SIG-M5 treated with dmso at 0.1 percent for 504 hours (cell line): ENCODE data around the gene POLH.

ENCODE experiments used
- DNase-seq: peaks from one replicate; lab custom pipeline; 2025; ENCODE audit not compliant: unreplicated experiment; lab: John Stamatoyannopoulos, UW

Gene POLH

GRCh38 chr6:43604174-43604573 lies 28.2 kb downstream of the POLH start:
- DNase-seq = no peak

GRCh38 chr6:43606019-43606418 lies 30.0 kb downstream of the POLH start:
- no peak for DNase-seq

GRCh38 chr6:43608310-43608763 lies 32.4 kb downstream of the POLH start:
- peak; percentile 53 for DNase-seq

- DNase-seq = no peak
These were observed 32.8 kb downstream of the POLH start for GRCh38 chr6:43608807-43609206.

- DNase-seq = no peak
These were observed 33.4 kb downstream of the POLH start for GRCh38 chr6:43609402-43609801.

GRCh38 chr6:43610431-43610830 lies 34.4 kb downstream of the POLH start:
- DNase-seq = no peak

GRCh38 chr6:43613721-43614395 lies 37.9 kb downstream of the POLH start:
- no peak for DNase-seq

- no peak for DNase-seq
These were observed 38.4 kb downstream of the POLH start for GRCh38 chr6:43614396-43614730.

- DNase-seq = no peak
These were observed 40.9 kb downstream of the POLH start for GRCh38 chr6:43616725-43617472.

- DNase-seq = no peak
These were observed 45.3 kb downstream of the POLH start for GRCh38 chr6:43621078-43621835.

GRCh38 chr6:43621836-43622180 lies 45.8 kb downstream of the POLH start:
- no peak for DNase-seq

- DNase-seq = no peak
These were observed 46.6 kb downstream of the POLH start for GRCh38 chr6:43622541-43622940.

- DNase-seq = no peak
These were observed 48.1 kb downstream of the POLH start for GRCh38 chr6:43623880-43624785.

GRCh38 chr6:43624786-43625288 lies 48.9 kb downstream of the POLH start:
- DNase-seq = no peak

GRCh38 chr6:43625393-43625992 lies 49.5 kb downstream of the POLH start:
- no peak for DNase-seq

GRCh38 chr6:43627008-43627825 lies 51.2 kb downstream of the POLH start:
- DNase-seq = peak; percentile 9

- peak; percentile 37 for DNase-seq
These were observed 52.6 kb downstream of the POLH start for GRCh38 chr6:43628393-43629103.

GRCh38 chr6:43629104-43629504 lies 53.1 kb downstream of the POLH start, which contains the start of gene GTPBP2:
Gene GTPBP2, minus strand, starts transcription at chr6:43629264. Its CDS starts 102 bp downstream, at chr6:43629162.
- peak; percentile 96 for DNase-seq
